ENCODE data around the gene SLC22A1.

Gene SLC22A1

DNA sequence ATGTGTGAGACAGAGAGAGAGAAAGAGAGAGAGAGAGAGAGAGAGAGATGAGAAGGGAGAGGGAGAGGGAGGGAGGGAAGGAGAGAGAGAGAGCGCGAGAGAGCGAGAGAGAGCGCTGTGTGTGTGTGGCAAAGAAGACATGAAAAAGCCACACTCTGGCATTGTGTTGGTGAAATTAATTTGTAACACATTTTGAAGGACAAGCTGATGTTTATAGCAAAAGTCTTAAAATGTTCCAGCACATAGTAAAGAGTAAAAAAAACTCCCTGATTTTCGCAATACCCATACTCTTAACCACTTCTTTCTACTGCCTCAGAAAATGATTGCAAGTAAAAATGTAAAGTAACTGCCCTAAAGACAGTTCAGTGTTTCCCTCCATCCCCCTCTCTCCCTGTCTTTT, 56.7 kb downstream of the SLC22A1 start:
- H3K36me3 Mint-ChIP-seq (ENCODE audit: low read depth) = no peaks in the 10 kb centered on the region
- H3K27me3 Mint-ChIP-seq = peaks cover 15% of the 10 kb centered on the region
- H3K27ac Mint-ChIP-seq = no peak overlapping the region
- H3K9me3 Mint-ChIP-seq = no peaks in the 10 kb centered on the region
- no peaks in the 10 kb centered on the region for H3K4me1 Mint-ChIP-seq (ENCODE audit: low read depth)
- no peak overlapping the region for H3K4me3 Mint-ChIP-seq
- no peak for DNase-seq

DNA sequence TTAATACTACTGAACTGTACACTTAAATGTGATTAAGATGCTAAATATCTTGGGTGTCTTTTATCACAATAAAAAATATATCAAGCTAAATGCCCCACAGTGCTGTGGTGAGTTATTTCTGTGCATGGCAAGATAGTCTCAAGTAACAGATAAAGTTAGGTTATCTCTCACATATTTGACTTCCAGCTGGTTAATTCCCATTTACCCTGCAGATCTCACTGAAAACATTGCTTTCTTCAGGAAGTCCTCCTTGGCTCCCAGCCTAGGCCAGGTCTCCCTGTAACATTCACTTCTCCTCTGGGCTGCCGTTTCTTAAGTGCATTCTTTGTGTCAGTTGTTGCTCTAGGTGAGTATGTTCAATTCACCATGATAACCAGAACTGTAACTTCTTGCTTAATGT, 59.1 kb downstream of the SLC22A1 start:
- no peaks in the 10 kb centered on the region for H3K9me3 Mint-ChIP-seq

DNA sequence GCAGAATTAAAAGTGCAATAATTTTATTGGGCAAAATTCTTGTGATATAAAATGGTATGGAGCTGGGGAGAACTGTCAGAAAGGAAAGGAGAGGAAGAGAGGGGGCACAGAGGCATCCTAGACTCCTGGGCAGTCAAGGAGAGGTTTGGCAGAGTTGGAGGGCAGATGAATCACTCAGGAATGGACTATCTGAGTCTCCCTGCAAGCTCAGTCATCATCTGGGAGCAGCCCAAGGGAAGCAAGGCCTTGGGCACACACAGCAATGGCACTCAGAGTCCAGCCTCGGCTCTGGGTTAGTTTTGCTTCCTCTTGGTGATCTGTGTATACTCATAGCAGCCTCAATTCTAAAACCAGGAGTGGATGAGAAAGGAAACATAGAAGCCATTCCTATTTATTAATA, 67.2 kb downstream of the SLC22A1 start:
- Mint-ChIP-seq H3K27ac (no peak overlapping the region), H3K4me3 (no peak overlapping the region), H3K9me3 (peaks cover 15% of the 10 kb centered on the region)

More for the DNA sequence above, 59.1 kb downstream of the SLC22A1 start:
- no peak for DNase-seq
- peaks cover 22% of the 10 kb centered on the region for H3K27me3 Mint-ChIP-seq
- H3K27ac Mint-ChIP-seq = no peak overlapping the region
- H3K4me3 Mint-ChIP-seq = no peak overlapping the region
- no peaks in the 10 kb centered on the region for H3K4me1 Mint-ChIP-seq (ENCODE audit: low read depth)
- no peaks in the 10 kb centered on the region for H3K36me3 Mint-ChIP-seq (ENCODE audit: low read depth)

DNA sequence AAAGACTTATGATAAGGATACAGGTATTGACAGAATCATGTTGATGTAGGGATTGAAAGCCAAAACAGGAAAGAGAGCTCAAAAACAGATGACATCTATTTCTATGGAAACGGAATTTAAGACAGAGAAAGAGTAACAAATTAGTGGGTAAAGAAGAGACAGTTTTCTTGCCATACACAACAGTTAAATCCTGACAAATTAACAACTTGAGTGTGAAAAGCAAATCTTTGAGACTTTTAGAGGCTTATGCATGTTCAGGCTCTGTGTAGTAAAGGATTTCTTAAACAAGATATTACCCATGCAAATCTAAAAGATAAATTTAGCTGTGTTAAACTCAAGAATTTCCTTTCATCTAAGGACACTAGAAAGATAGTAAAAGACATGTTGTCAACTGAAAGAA, 68.5 kb downstream of the SLC22A1 start:
- H3K4me1 Mint-ChIP-seq (ENCODE audit: low read depth) = no peaks in the 10 kb centered on the region
- H3K36me3 Mint-ChIP-seq (ENCODE audit: low read depth) = no peaks in the 10 kb centered on the region
- DNase-seq = no peak
- peaks cover 23% of the 10 kb centered on the region for H3K9me3 Mint-ChIP-seq
- H3K27me3 Mint-ChIP-seq = peaks cover 8% of the 10 kb centered on the region
- H3K4me3 Mint-ChIP-seq = no peak overlapping the region
- H3K27ac Mint-ChIP-seq = no peak overlapping the region

More for the DNA sequence above, 67.2 kb downstream of the SLC22A1 start:
- Mint-ChIP-seq H3K36me3 (ENCODE audit: low read depth) (no peaks in the 10 kb centered on the region), H3K4me1 (ENCODE audit: low read depth) (no peaks in the 10 kb centered on the region), H3K27me3 (peaks cover 17% of the 10 kb centered on the region)
- no peak for DNase-seq

DNA sequence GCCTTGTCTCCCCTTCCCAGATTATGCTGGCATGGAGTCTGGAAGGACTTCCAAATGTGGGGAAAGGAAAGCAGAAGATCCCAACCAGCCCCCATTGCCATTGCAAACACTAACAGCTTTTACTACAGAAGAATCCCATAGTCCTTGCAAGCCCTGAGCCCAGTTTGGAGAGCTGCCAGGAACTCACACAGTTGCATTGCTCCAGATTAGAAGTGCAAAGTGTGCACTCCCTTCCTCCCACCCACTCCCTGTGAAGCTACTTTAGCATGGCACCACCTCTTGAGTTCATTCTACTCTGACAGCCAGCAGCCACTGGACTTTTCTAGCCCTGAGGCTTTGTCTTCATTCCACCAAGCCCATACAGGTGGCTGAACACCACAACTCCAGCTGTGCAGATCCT, 69.4 kb downstream of the SLC22A1 start:
- DNase-seq = no peak
- Mint-ChIP-seq H3K27me3 (peaks cover 5% of the 10 kb centered on the region), H3K4me3 (no peak overlapping the region), H3K4me1 (ENCODE audit: low read depth) (no peaks in the 10 kb centered on the region), H3K9me3 (peaks cover 26% of the 10 kb centered on the region), H3K36me3 (ENCODE audit: low read depth) (no peaks in the 10 kb centered on the region), H3K27ac (no peak overlapping the region)

DNA sequence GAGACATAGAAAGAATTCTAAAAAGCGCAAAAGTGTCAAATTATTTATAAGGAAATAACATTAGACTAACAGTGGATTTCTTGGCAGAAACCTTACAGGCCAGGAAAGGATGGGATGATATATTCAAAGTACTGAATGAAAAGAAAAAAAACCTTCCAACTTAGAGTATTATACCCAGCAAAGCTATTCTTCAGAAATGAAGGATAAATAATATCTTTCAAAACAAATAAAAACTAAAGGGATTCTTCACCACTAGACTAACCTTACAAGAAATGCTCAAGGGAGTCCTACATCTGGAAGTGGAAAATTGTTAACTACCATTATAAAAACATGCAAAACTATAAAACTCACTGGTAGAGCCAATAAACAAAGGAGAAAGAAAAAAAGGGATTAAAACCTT, 71.2 kb downstream of the SLC22A1 start:
- Mint-ChIP-seq H3K9me3 (peaks cover 26% of the 10 kb centered on the region), H3K27ac (no peak overlapping the region)

DNA sequence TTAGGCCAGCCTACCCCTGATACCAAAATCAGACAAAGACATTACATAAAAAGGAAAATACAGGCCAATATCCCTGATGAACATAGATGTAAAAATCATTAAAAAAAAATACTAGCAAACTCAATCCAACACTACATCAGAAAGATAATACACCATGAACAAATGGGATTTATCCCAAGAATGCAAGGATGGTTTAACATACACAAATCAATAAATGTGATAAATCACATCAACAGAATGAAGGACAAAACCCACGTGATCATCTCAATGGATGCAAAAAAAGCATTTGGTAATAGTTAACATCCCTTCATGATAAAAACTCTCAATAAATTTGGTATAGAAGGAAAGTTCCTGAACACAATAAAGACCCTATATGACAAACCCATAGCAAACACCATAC, 73.2 kb downstream of the SLC22A1 start:
- H3K9me3 Mint-ChIP-seq = peaks cover 26% of the 10 kb centered on the region
- no peak overlapping the region for H3K4me3 Mint-ChIP-seq
- H3K4me1 Mint-ChIP-seq (ENCODE audit: low read depth) = no peaks in the 10 kb centered on the region
- H3K36me3 Mint-ChIP-seq (ENCODE audit: low read depth) = no peaks in the 10 kb centered on the region
- no peak overlapping the region for H3K27ac Mint-ChIP-seq
- no peak for DNase-seq
- peaks cover under 1% of the 10 kb centered on the region for H3K27me3 Mint-ChIP-seq

More for the DNA sequence above, 71.2 kb downstream of the SLC22A1 start:
- Mint-ChIP-seq H3K36me3 (ENCODE audit: low read depth) (no peaks in the 10 kb centered on the region), H3K27me3 (peaks cover 5% of the 10 kb centered on the region), H3K4me3 (no peak overlapping the region), H3K4me1 (ENCODE audit: low read depth) (no peaks in the 10 kb centered on the region)
- DNase-seq = no peak

DNA sequence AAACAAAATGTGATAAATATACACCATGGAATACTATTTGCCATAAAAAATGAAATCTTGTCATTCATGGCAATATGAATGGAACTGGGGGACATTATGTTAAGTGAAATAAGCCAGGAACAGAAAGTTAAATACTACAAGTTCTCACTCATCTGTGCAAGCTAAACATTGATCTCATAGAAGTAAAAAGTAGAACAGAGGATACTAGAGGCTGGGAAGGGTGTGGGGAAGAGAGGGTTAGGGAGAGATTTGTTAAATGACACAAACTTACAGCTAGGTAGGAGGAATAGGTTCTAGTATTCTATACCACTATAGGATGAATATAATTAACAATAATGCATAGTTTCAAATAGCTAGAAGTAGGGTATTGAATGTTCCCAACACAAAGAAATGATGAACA, 76.0 kb downstream of the SLC22A1 start:
- H3K36me3 Mint-ChIP-seq (ENCODE audit: low read depth) = no peaks in the 10 kb centered on the region
- H3K4me1 Mint-ChIP-seq (ENCODE audit: low read depth) = no peaks in the 10 kb centered on the region
- H3K9me3 Mint-ChIP-seq = peaks cover 18% of the 10 kb centered on the region
- H3K4me3 Mint-ChIP-seq = no peak overlapping the region
- peaks cover 23% of the 10 kb centered on the region for H3K27me3 Mint-ChIP-seq
- no peak overlapping the region for H3K27ac Mint-ChIP-seq
- DNase-seq = no peak

DNA sequence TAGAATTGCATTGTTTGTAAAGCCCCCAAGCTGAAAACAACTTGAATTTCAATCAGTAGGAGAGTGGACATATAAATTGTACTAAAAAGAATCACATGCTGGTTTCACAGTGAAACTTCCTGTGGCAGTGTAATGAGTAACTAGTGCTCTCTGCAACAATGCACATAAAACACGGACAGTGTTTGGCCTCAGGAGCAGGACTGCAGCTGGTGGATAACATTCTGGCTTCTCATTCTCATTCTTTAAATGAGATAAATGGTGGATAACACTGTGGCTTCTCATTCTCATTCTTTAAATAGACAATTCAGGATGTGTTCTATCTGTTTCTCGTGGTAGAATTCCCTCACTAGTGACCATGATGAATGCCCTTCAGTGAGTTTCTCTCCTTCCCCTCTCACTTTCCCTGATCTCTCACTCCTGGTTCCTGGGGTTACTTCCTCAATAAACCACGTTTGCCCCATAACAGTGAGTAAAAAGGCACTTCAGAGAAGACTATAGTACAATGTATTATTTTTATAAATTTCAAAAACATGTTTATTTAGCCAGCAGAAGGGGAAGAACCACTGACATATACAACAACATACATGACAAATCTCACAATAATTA, 77.1 kb downstream of the SLC22A1 start:
- DNase-seq = no peak
- Mint-ChIP-seq H3K27me3 (peaks cover 23% of the 10 kb centered on the region), H3K4me3 (no peak overlapping the region), H3K9me3 (peaks cover 12% of the 10 kb centered on the region), H3K27ac (no peak overlapping the region), H3K4me1 (ENCODE audit: low read depth) (no peaks in the 10 kb centered on the region), H3K36me3 (ENCODE audit: low read depth) (no peaks in the 10 kb centered on the region)

DNA sequence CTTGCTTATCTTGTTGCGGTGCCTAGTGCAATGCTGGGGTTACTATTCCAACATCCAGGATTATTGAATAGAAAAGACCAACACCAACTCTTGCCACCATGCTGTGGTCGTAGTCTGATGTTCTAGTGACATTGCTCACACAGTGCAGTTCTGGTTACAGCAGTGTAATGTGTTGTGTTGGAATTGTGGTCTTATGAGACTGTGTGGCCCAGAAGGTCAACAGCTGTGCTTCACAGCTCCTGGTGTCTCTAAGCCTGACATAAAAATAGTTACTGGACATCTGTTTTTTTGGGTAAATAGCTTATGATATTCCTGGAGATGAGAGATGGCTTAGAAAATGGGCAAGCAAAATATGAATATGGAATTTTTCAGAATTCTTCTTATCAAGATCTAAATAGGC, 79.4 kb downstream of the SLC22A1 start:
- no peaks in the 10 kb centered on the region for H3K4me1 Mint-ChIP-seq (ENCODE audit: low read depth)
- H3K9me3 Mint-ChIP-seq = no peaks in the 10 kb centered on the region
- no peaks in the 10 kb centered on the region for H3K36me3 Mint-ChIP-seq (ENCODE audit: low read depth)
- DNase-seq = no peak
- H3K4me3 Mint-ChIP-seq = no peak overlapping the region
- H3K27ac Mint-ChIP-seq = no peak overlapping the region
- peaks cover 30% of the 10 kb centered on the region for H3K27me3 Mint-ChIP-seq

DNA sequence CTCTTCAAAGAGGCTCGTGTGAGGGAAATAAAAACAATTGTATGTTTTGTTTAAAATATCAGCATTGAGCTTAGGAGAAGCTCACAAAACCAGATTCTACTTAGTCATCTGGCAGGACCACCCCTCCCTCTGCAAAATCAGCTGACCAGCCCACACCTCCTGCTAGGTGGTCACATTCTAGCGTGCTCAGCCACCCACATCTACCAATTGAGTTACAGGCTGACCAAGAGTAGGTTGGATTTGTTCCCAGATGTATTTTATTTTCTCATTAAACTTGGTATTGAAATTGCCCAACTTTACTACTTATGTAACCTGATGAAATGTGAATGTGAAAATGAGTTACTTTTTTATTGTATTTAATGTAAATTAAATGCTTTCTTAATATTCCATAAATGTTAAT, 80.8 kb downstream of the SLC22A1 start:
- Mint-ChIP-seq H3K4me1 (ENCODE audit: low read depth) (no peaks in the 10 kb centered on the region), H3K9me3 (no peaks in the 10 kb centered on the region), H3K27me3 (peaks cover 37% of the 10 kb centered on the region), H3K4me3 (no peak overlapping the region), H3K27ac (no peak overlapping the region), H3K36me3 (ENCODE audit: low read depth) (no peaks in the 10 kb centered on the region)
- DNase-seq = no peak

DNA sequence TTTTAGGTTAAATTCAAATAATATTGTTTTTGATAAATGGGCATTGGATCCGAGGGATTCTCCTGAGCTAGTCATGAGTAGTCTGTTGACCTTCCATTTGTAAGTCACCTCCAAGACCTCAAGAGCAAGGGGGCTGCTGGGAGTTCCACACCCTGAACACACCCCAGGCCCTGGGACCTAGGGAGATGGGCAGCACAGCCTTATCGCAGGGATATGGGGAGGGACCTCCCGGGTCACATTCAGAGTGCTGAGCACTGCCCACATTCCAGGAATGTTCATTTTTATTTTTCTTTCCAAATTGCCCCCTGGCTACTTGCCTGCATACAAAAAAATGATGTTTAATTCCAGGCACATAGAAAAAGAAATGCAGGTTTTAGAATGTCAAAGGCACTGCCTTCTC, 81.5 kb downstream of the SLC22A1 start:
- no peak overlapping the region for H3K4me3 Mint-ChIP-seq
- H3K27me3 Mint-ChIP-seq = peaks cover 42% of the 10 kb centered on the region
- H3K27ac Mint-ChIP-seq = no peak overlapping the region
- peaks cover 5% of the 10 kb centered on the region for H3K9me3 Mint-ChIP-seq
- no peaks in the 10 kb centered on the region for H3K4me1 Mint-ChIP-seq (ENCODE audit: low read depth)
- DNase-seq = no peak
- H3K36me3 Mint-ChIP-seq (ENCODE audit: low read depth) = no peaks in the 10 kb centered on the region

DNA sequence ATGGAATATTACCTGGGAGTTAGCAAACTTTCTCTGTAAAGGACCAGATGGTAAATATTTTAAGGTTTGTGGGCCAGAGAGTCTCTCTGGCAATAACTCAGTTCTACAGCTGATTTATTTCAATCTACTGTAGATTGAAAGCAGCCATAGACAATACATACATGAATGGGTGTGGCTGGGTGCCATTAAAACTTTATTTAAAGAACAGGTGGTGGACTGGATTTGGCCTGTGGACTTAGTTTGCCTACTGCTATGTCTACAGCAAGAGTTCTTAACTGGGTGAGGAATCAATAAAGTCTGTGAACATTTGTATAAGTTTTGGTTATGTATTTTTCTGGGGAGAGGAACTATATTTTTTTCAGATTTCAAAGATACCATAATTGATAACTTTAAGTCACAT, 81.9 kb downstream of the SLC22A1 start:
- H3K9me3 Mint-ChIP-seq = peaks cover 6% of the 10 kb centered on the region
- H3K4me3 Mint-ChIP-seq = no peak overlapping the region
- H3K4me1 Mint-ChIP-seq (ENCODE audit: low read depth) = no peaks in the 10 kb centered on the region

DNA sequence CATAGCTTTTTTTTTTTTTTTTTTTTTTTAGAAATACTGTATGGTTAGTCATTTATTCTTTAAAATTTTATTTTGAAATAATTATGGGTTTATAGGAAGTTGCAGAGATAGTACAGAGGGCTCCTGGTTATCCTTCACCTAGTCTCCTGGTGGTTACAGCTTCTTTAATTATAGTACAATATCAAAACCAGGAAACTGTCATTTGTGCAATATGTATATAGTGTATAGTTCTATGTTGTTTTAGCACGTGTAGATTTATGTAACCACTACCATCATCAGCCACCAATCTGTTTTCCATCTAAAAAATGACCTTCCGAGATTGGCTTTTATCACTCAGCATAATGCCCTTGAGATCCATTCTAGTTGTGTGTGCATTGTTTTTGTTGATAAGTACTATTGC, 82.3 kb downstream of the SLC22A1 start:
- H3K4me3 Mint-ChIP-seq = no peak overlapping the region
- DNase-seq = no peak
- H3K9me3 Mint-ChIP-seq = peaks cover 6% of the 10 kb centered on the region
- H3K36me3 Mint-ChIP-seq (ENCODE audit: low read depth) = no peaks in the 10 kb centered on the region
- H3K4me1 Mint-ChIP-seq (ENCODE audit: low read depth) = no peaks in the 10 kb centered on the region
- H3K27ac Mint-ChIP-seq = no peak overlapping the region
- H3K27me3 Mint-ChIP-seq = peaks cover 43% of the 10 kb centered on the region

More for the DNA sequence above, 81.9 kb downstream of the SLC22A1 start:
- no peak overlapping the region for H3K27ac Mint-ChIP-seq
- H3K27me3 Mint-ChIP-seq = peaks cover 43% of the 10 kb centered on the region
- no peak for DNase-seq
- no peaks in the 10 kb centered on the region for H3K36me3 Mint-ChIP-seq (ENCODE audit: low read depth)

DNA sequence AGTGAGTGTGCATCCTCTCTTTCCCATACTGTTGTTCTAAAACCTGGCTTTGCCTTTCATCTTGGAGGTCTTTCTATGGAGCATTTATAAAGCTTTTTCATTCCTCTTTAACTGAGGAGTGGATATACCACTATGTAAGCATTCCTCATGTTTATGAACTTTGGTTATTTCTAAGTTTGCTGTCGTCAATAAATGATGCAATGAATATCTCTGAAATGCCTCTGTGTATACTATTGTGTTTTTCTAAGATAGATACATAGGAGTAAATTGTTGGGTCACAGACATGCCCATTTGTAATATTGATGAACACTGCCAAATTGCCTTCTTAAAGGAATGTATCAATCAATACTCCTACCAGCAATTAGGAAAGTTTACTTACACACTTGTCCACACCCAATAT, 83.1 kb downstream of the SLC22A1 start:
- no peak overlapping the region for H3K27ac Mint-ChIP-seq
- peaks cover 43% of the 10 kb centered on the region for H3K27me3 Mint-ChIP-seq
- no peak for DNase-seq
- H3K4me1 Mint-ChIP-seq (ENCODE audit: low read depth) = no peaks in the 10 kb centered on the region
- no peaks in the 10 kb centered on the region for H3K36me3 Mint-ChIP-seq (ENCODE audit: low read depth)
- no peak overlapping the region for H3K4me3 Mint-ChIP-seq
- H3K9me3 Mint-ChIP-seq = peaks cover 6% of the 10 kb centered on the region

DNA sequence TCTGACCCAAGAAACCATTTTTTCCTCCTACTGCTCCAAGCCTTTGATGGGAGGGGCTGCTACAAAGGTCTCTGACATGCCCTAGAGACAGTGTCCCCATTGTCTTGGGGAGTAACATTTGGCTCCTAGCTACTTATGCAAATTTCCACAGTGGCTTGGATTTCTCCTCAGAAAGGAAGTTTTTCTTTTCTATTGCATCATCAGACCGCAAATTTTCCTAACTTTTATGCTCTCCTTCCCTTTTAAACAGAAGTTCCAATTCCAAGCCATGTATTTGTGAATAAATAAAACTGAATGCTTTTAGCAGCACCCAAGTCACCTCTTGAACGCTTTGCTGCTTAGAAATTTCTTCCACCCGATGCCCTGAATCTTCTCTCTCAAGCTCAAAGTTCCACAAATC, 86.0 kb downstream of the SLC22A1 start:
- Mint-ChIP-seq H3K36me3 (ENCODE audit: low read depth) (no peaks in the 10 kb centered on the region), H3K27ac (no peak overlapping the region), H3K4me3 (no peak overlapping the region), H3K4me1 (ENCODE audit: low read depth) (no peaks in the 10 kb centered on the region), H3K27me3 (peaks cover 48% of the 10 kb centered on the region), H3K9me3 (peaks cover 8% of the 10 kb centered on the region)
- DNase-seq = no peak

Data from activated T-cell treated with anti-CD3 and anti-CD28 coated beads, Interleukin-2, amount 50 U/mL, for 24 hours (primary cell).